Type B pancreatic cell (in vitro differentiated cells): ENCODE data around the gene ALDH1B1. TPM values are rescaled to one million over a fixed set of nuclear protein-coding genes. Genes with fewer than 3 reads are reported as not detected.

Experiments used
- DNase-seq: peaks from one replicate; pipeline ENCODE4 v3.0.0; 2021; ENCODE audit warnings: mixed read lengths; ENCODE audit not compliant: unreplicated experiment; ENCODE audit errors: extremely low spot score
- H3K27ac Mint-ChIP-seq: 2 replicates; pipeline ENCODE4 v1.8.0; 2021; ENCODE audit warnings: mild to moderate bottlenecking, mixed read lengths
- H3K27me3 Mint-ChIP-seq: 2 replicates; pipeline ENCODE4 v1.8.0; 2021; ENCODE audit warnings: mixed read lengths
- H3K36me3 Mint-ChIP-seq: 2 replicates; pipeline ENCODE4 v1.8.0; 2021; ENCODE audit warnings: mixed read lengths
- H3K4me1 Mint-ChIP-seq: one replicate; pipeline ENCODE4 v1.8.0; 2021; ENCODE audit warnings: mixed read lengths; ENCODE audit not compliant: unreplicated experiment
- H3K4me3 Mint-ChIP-seq: 2 replicates; pipeline ENCODE4 v1.8.0; 2021; ENCODE audit warnings: mild to moderate bottlenecking, mixed read lengths
- H3K9me3 Mint-ChIP-seq: 2 replicates; pipeline ENCODE4 v1.8.0; 2021; ENCODE audit warnings: mixed read lengths
- total RNA-seq: library from RNA; stranded (reverse); gene quantifications from 2 replicates; pipeline ENCODE4 v1.2.1, GENCODE V29; 2021; ENCODE audit warnings: low replicate concordance
- TF ChIP-seq, protein P1 (sequence below): fragments of 200-600 bp; sonication (generic); conservative IDR thresholded peaks from 2 replicates; pipeline ENCODE4 v1.5.0; 2021; ENCODE audit warnings: antibody characterized with exemption, mild to moderate bottlenecking

Gene ALDH1B1
- total RNA-seq, 1 donor from 2014 or later = 29.1 TPM

DNA sequence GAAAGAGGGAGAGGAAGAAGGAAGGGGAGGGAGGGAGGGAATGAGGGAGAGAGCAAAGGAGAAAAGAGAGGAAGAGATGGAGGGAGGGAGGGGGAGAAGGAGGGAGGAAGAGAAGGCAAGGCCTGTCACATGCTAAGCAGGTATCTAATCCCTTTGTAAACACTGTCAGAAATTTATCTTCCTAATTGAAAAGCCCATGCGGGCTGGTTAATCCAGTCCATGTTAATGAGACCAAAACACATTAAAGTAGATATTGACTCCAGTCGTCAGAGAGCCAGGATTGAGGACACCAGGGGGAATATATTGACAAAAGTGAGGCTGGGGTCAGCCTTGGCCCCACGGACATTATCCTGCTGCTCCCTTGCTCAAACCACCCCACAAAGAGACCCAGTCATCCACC lies 37.4 kb upstream of the ALDH1B1 start:
- no peak overlapping the region for H3K4me3 Mint-ChIP-seq
- DNase-seq = no peak
- H3K27ac Mint-ChIP-seq = no peak overlapping the region
- no peaks in the 10 kb centered on the region for H3K9me3 Mint-ChIP-seq
- no peaks in the 10 kb centered on the region for H3K27me3 Mint-ChIP-seq
- TF ChIP-seq, protein P1, sequence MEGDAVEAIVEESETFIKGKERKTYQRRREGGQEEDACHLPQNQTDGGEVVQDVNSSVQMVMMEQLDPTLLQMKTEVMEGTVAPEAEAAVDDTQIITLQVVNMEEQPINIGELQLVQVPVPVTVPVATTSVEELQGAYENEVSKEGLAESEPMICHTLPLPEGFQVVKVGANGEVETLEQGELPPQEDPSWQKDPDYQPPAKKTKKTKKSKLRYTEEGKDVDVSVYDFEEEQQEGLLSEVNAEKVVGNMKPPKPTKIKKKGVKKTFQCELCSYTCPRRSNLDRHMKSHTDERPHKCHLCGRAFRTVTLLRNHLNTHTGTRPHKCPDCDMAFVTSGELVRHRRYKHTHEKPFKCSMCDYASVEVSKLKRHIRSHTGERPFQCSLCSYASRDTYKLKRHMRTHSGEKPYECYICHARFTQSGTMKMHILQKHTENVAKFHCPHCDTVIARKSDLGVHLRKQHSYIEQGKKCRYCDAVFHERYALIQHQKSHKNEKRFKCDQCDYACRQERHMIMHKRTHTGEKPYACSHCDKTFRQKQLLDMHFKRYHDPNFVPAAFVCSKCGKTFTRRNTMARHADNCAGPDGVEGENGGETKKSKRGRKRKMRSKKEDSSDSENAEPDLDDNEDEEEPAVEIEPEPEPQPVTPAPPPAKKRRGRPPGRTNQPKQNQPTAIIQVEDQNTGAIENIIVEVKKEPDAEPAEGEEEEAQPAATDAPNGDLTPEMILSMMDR = no peak
- peaks cover 10% of the 10 kb centered on the region for H3K4me1 Mint-ChIP-seq
- no peaks in the 10 kb centered on the region for H3K36me3 Mint-ChIP-seq

DNA sequence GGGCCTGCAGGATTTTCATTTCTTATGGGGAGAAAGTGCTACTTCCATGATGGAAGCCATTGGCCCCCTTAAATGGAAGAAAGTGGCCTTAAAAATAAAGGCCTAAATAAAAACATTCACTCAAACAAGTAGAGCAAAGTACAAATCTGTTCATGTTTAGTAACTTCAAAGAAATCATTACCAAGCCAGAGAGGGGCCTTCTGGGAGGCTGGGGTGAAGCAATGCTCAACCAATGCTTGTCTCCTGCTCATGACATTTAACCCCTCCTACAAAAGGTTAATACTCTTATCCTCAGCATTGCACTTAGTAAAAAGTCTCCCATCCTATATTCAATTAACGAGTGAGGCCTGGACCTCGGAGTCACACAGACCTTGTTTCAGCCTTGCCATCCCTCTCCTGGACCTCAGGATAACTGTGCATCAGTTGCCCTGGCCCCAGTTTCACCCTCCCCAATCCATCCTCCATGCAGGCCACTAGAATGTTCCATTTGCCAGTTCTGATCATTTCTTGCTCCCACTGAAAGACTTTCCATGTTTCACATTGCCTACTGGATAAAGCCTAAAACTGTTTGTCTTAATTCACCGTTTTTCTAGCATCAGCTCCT lies 36.9 kb upstream of the ALDH1B1 start:
- Mint-ChIP-seq H3K36me3 (no peaks in the 10 kb centered on the region), H3K27me3 (no peaks in the 10 kb centered on the region), H3K4me3 (no peak overlapping the region), H3K9me3 (no peaks in the 10 kb centered on the region), H3K27ac (no peak overlapping the region), H3K4me1 (peaks cover 13% of the 10 kb centered on the region)
- TF ChIP-seq, protein P1 = no peak
- no peak for DNase-seq

DNA sequence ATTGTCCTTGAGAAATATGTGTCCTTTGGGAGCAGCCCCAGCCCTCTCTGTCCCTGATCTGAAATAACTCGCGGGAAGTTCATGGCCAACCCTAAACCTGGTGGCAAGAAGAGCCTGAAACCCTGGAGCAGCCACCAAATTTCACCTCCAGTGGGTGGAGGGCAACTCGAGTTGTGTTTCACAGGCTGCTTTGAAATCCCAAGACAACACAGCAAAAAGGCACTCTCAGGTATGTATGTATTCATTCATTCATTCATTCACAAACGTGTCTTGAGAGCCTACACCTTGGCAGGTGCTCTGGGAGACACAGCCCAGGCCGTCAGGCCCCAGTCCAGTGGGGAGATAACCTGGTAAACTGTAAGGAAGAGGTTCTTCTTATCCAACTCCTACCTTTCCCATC lies 35.7 kb upstream of the ALDH1B1 start:
- TF ChIP-seq, protein P1 = no peak
- H3K4me1 Mint-ChIP-seq = peaks cover 25% of the 10 kb centered on the region
- no peak overlapping the region for H3K4me3 Mint-ChIP-seq
- H3K27ac Mint-ChIP-seq = no peak overlapping the region
- H3K36me3 Mint-ChIP-seq = no peaks in the 10 kb centered on the region
- peaks cover 3% of the 10 kb centered on the region for H3K27me3 Mint-ChIP-seq
- no peak for DNase-seq
- no peaks in the 10 kb centered on the region for H3K9me3 Mint-ChIP-seq

DNA sequence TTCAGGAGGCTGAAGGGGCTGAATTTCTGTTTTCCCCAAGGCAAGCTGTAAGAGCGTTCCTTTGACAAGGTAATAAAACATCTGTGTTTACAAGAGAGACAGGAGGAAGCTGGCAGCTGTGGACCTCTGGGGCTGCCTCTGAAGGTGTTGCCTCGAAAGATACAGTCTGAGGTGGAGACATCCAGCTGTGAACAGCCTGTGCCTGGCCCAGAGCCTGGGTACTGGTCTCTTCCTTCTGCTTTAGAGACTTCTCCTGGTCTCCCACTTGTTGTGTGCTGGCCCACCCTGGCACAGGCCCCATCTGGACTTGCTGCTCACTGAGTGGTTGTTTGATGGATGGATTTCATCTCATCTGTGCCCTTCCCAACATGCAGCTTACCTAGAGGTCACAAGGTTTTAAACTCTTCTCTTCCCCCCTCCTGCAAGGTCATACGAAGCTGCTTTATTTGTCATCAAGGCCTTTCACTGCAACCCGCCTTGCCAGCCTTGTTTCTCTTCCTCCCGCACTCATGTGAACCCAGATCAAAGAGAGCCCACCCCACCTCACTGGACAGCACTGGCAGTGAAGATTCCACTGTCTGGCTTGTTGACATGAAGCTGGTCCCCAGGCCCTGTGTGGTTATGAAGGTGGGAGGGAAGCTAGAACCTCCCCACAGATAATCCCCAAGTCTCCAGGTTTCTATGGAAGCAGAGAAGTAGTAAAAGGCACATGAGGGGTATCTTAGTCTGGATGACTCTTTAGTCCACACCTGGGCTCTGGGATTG lies 35.0 kb upstream of the ALDH1B1 start:
- TF ChIP-seq, protein P1 = no peak
- Mint-ChIP-seq H3K4me1 (peaks cover 26% of the 10 kb centered on the region), H3K27me3 (peaks cover 3% of the 10 kb centered on the region), H3K9me3 (no peaks in the 10 kb centered on the region), H3K4me3 (no peak overlapping the region), H3K27ac (no peak overlapping the region), H3K36me3 (no peaks in the 10 kb centered on the region)
- no peak for DNase-seq

DNA sequence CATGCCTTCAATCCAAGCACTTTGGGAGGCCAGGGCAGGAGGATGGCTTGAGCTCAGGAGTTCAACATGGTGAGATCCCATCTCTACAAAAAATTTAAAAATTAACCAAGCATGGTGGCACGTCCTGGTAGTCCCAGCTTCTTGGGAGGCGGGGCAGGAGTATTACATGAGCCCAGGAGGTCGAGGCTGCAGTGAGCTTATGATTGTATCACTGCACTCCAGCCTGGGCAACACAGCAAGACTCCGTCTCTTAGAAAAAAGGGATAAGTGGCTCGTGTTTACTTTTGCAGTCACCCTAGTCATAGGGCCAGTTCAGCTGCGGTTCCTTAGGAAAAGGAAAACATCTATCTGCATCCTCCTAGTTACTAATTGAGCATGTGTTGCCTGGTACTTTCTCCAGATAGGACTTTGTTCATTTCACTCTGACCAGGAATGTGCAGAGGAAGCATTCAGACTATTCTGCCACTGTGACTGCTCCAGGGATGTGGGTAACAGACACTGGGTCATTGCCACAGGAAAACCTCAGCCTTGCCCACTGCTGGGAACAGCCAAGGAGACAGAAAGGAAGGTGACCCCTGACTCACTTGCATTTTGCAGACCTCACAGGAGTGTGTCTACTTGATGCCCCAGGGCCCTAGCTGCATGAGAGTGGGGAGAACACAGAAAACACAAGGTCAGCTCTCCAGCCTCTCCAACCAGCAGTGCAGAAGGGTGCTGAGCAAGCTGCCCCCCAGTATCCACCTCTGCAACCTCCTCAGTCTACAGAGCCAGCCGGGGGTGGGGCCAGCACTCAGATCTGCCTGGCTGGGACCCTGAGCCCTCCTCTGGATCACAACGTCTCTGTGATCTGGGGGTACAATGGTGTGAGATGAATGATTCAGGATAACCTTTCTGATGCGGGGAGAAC lies 33.9 kb upstream of the ALDH1B1 start:
- peaks cover 7% of the 10 kb centered on the region for H3K27me3 Mint-ChIP-seq
- DNase-seq = no peak
- TF ChIP-seq, protein P1 = no peak
- no peaks in the 10 kb centered on the region for H3K36me3 Mint-ChIP-seq
- peaks cover 32% of the 10 kb centered on the region for H3K4me1 Mint-ChIP-seq
- H3K9me3 Mint-ChIP-seq = no peaks in the 10 kb centered on the region
- no peak overlapping the region for H3K4me3 Mint-ChIP-seq
- no peak overlapping the region for H3K27ac Mint-ChIP-seq
